B cell (primary cell): ENCODE measurements around the gene FHL1. TPM values are rescaled to one million over a fixed set of nuclear protein-coding genes. Genes with fewer than 3 reads are reported as not detected.

Experiments
- ATAC-seq: fragments of 200-7000 bp; cut with Tn5 transposase; one replicate; pipeline ENCODE4 v1.10.0; 2021; ENCODE audit warnings: low read depth, mild to moderate bottlenecking, moderate number of reproducible peaks, moderate library complexity
- CTCF ChIA-PET: fragments of 350-600 bp; sonication (Branson Sonifier 250); formaldehyde crosslinking; loops from one replicate; lab custom pipeline; 2021; ENCODE audit warnings: antibody characterized with exemption, inconsistent platforms; lab: Charles Lee
- POLR2A ChIA-PET: fragments of 350-600 bp; sonication (Branson Sonifier 250); formaldehyde crosslinking; loops from one replicate; lab custom pipeline; 2021; ENCODE audit warnings: antibody characterized with exemption; lab: Charles Lee
- DNase-seq: peaks from one replicate; pipeline ENCODE4 v3.0.0; 2013
- H2AFZ ChIP-seq: 2 replicates; pipeline ENCODE4 v1.6.1; 2012; ENCODE audit warnings: mild to moderate bottlenecking, low read depth, low read length; ENCODE audit not compliant: insufficient read depth, poor library complexity, severe bottlenecking
- H3K27ac ChIP-seq, 2 donors: 1 replicate in 1 of 2; 2 replicates in 1 of 2; pipeline ENCODE4 v1.5.1; 2012 to 2013; ENCODE audit warnings: low read length in 2 of 2, mild to moderate bottlenecking in 2 of 2, moderate library complexity in 1 of 2
- H3K27me3 ChIP-seq, 4 experiments: fragments of 200-600 bp in 1 of 4; sonication (generic) in 1 of 4; replicated peaks in 1 of 4; 1 replicate in 2 of 4; 2 replicates in 2 of 4; pipeline versions ENCODE4 v1.6.1 to v1.7.0; 2013 to 2016; ENCODE audit warnings: low read length in 3 of 4, mild to moderate bottlenecking in 2 of 4, mixed read lengths in 1 of 4, moderate library complexity in 1 of 4; ENCODE audit not compliant: insufficient read depth in 4 of 4, control insufficient read depth in 3 of 4; ENCODE audit errors: control extremely low read depth in 1 of 4
- H3K36me3 ChIP-seq, 2 experiments: replicated peaks in 1 of 2; 1 replicate in 1 of 2; 2 replicates in 1 of 2; pipeline versions ENCODE4 v1.6.1 to v1.7.1; 2013; ENCODE audit warnings: low read length in 1 of 2; ENCODE audit not compliant: insufficient read depth in 2 of 2, control insufficient read depth in 1 of 2; ENCODE audit errors: control extremely low read depth in 1 of 2, extremely low read depth in 1 of 2
- H3K4me1 ChIP-seq, 2 donors: fragments of 200-600 bp in 1 of 2; sonication (generic) in 1 of 2; 1 replicate in 1 of 2; 2 replicates in 1 of 2; pipeline versions ENCODE4 v1.5.1 to v1.6.1; 2013 to 2017; ENCODE audit warnings: low read length in 2 of 2; ENCODE audit not compliant: control insufficient read depth in 2 of 2, insufficient read depth in 2 of 2
- H3K4me2 ChIP-seq: replicated peaks from 2 replicates; pipeline ENCODE3; 2012; ENCODE audit warnings: mild to moderate bottlenecking, low read depth, low read length; ENCODE audit not compliant: poor library complexity, severe bottlenecking
- H3K4me3 ChIP-seq, 5 experiments: fragments of 200-600 bp in 1 of 5; sonication (generic) in 1 of 5; 1 replicate in 3 of 5; 2 replicates in 2 of 5; pipeline versions ENCODE4 v1.5.1 to v1.7.0; 2011 to 2016; ENCODE audit warnings: low read length in 4 of 5, mild to moderate bottlenecking in 4 of 5, low read depth in 2 of 5, control low read depth in 1 of 5, moderate library complexity in 1 of 5; ENCODE audit not compliant: insufficient read depth in 1 of 5; ENCODE audit errors: control extremely low read depth in 1 of 5, extremely low read depth in 1 of 5
- H3K79me2 ChIP-seq: fragments of 200-600 bp; sonication (generic); one replicate; pipeline ENCODE4 v1.6.0; 2016; ENCODE audit warnings: low read length; ENCODE audit not compliant: control insufficient read depth, insufficient read depth
- H3K9ac ChIP-seq: fragments of 200-600 bp; sonication (generic); 2 replicates; pipeline ENCODE4 v1.6.1; 2017; ENCODE audit warnings: mild to moderate bottlenecking, low read length, moderate library complexity
- H3K9me3 ChIP-seq, 3 donors: one replicate each; pipeline versions ENCODE4 v1.6.1 to v1.7.1; 2013; ENCODE audit warnings: low read length in 2 of 3; ENCODE audit not compliant: control insufficient read depth in 2 of 3, insufficient read depth in 1 of 3; ENCODE audit errors: control extremely low read depth in 1 of 3
- H4K20me1 ChIP-seq: 2 replicates; pipeline ENCODE4 v1.6.0; 2012; ENCODE audit warnings: mild to moderate bottlenecking, low read length; ENCODE audit not compliant: insufficient read depth, control insufficient read depth, poor library complexity, severe bottlenecking
- H3K27ac Mint-ChIP-seq: one replicate; pipeline ENCODE4 v1.8.0; 2021; ENCODE audit warnings: mixed read lengths
- H3K27me3 Mint-ChIP-seq: one replicate; pipeline ENCODE4 v1.8.0; 2021; ENCODE audit warnings: mixed read lengths
- H3K4me1 Mint-ChIP-seq: one replicate; pipeline ENCODE4 v1.8.0; 2021; ENCODE audit warnings: mixed read lengths
- H3K4me3 Mint-ChIP-seq: one replicate; pipeline ENCODE4 v1.8.0; 2021; ENCODE audit warnings: mixed read lengths
- H3K9me3 Mint-ChIP-seq: one replicate; pipeline ENCODE4 v1.8.0; 2022; ENCODE audit warnings: mixed read lengths; ENCODE audit not compliant: insufficient read depth
- EZH2 ChIP-seq: IDR thresholded peaks from 2 replicates; pipeline ENCODE4 v1.6.1; 2012; ENCODE audit warnings: borderline replicate concordance, low read depth, mild to moderate bottlenecking, moderate library complexity, low read length; ENCODE audit not compliant: insufficient read depth, poor library complexity, severe bottlenecking
- WGBS: methylation state at CpG from one replicate; pipeline ENCODE4 v1.1.5; 2013; ENCODE audit warnings: missing lambda C conversion rate; ENCODE audit not compliant: insufficient coverage; 5-methylcytosine and 5-hydroxymethylcytosine counted together
- intact Hi-C: fragments of 100-400 bp; cut with micrococcal nuclease; formaldehyde crosslinking; loops from one replicate; pipeline ENCODE4 v1.10.0; 2022
- polyA plus RNA-seq: library from polyadenylated mRNA; depleted of rRNA; stranded (reverse); fragments of >200 nt; gene quantifications from 2 replicates; pipeline ENCODE4 v1.2.3, GENCODE V29; 2012
- total RNA-seq, 2 donors: library from RNA; stranded (reverse); fragments of 120-200 nt in 1 of 2; gene quantifications; 1 replicate in 1 of 2; 2 replicates in 1 of 2; pipeline versions ENCODE4 v1.2.3 to v1.2.4, GENCODE V29; 2013 to 2022
- TF ChIP-seq, protein P1 (sequence below): fragments of 200-600 bp; IDR thresholded peaks from one replicate; pipeline ENCODE4 v1.8.0; 2022; ENCODE audit warnings: antibody characterized with exemption, mild to moderate bottlenecking

FHL1 gene
- total and polyA plus RNA-seq, 2 donors (not counting 1 experiment from before 2014, with no cell fraction given): 6.7 to 8.0 TPM

DNA sequence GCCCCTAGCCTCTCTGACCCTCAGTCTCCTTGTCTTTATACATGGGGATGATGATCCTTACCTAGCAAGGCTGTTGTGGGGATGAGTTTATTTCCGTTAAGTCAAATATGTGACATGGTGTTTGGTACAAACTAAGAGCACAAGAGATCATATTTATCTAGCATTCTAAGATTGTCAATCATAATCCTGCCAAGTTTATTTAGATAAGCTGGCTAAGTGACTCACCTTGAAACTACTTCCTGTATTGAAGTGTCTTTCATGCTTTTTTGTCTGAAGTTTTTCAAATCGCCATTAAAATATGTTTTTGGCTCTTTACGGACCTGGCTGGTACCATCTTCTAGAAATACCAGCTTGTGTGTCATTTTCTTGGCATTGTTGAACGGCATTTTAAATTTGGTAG is 73.2 kb downstream of the FHL1 start:
- TF ChIP-seq EZH2: no peak
- TF ChIP-seq, protein P1, sequence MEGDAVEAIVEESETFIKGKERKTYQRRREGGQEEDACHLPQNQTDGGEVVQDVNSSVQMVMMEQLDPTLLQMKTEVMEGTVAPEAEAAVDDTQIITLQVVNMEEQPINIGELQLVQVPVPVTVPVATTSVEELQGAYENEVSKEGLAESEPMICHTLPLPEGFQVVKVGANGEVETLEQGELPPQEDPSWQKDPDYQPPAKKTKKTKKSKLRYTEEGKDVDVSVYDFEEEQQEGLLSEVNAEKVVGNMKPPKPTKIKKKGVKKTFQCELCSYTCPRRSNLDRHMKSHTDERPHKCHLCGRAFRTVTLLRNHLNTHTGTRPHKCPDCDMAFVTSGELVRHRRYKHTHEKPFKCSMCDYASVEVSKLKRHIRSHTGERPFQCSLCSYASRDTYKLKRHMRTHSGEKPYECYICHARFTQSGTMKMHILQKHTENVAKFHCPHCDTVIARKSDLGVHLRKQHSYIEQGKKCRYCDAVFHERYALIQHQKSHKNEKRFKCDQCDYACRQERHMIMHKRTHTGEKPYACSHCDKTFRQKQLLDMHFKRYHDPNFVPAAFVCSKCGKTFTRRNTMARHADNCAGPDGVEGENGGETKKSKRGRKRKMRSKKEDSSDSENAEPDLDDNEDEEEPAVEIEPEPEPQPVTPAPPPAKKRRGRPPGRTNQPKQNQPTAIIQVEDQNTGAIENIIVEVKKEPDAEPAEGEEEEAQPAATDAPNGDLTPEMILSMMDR: no peak
- Histone ChIP-seq H3K4me3 (no peak overlapping the region), H3K4me1 (peaks cover 2 to 4% of the 10 kb centered on the region in 2 donors), H3K36me3 (peaks cover 0 to 42% of the 10 kb centered on the region in 2 experiments), H3K79me2 (no peaks in the 10 kb centered on the region), H3K9ac (no peak overlapping the region), H3K27me3 (no peaks in the 10 kb centered on the region), H2AFZ (no peak overlapping the region), H3K27ac (no peak overlapping the region), H4K20me1 (no peaks in the 10 kb centered on the region), H3K9me3 (no peaks in the 10 kb centered on the region), H3K4me2 (no peak overlapping the region)
- no peak for ATAC-seq
- DNase-seq: no peak
- POLR2A ChIA-PET: no interaction called here
- Mint-ChIP-seq H3K27ac (no peak overlapping the region), H3K4me3 (no peak overlapping the region), H3K27me3 (no peaks in the 10 kb centered on the region), H3K4me1 (peaks cover 3% of the 10 kb centered on the region), H3K9me3 (no peaks in the 10 kb centered on the region)
- intact Hi-C loops: no loop called here
- CTCF ChIA-PET: no interaction called here
- WGBS: no CpG with 5 or more reads among the region's 4 CpGs

DNA sequence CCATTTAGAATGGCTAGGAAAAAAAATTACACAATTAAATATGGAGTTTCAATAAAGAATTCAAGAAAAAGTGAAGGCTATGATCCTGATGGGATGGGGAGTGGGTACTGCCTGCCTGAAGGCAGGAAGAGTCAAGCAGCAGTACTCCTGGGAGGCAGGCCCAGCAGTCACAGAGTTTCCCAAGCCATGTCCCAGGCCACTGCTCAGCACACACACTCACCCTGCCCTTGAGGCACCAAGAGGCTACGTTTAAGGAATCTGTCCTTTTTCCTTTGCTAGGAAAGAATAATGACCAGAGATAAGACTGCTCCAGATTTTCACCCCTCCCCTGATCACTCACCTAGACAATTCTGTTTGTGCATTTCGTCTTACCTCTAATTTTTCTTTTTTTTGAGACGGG is 73.6 kb downstream of the FHL1 start:
- 100% methylated on average over 3 of the region's 3 CpGs for WGBS
- Mint-ChIP-seq H3K27me3 (no peaks in the 10 kb centered on the region), H3K4me1 (peaks cover 7% of the 10 kb centered on the region), H3K4me3 (no peak overlapping the region), H3K27ac (no peak overlapping the region), H3K9me3 (no peaks in the 10 kb centered on the region)
- H3K4me1 ChIP-seq: peaks cover 4 to 6% of the 10 kb centered on the region in 2 donors
- DNase-seq (no peak), ATAC-seq (no peak)
- no peaks in the 10 kb centered on the region for H3K9me3 ChIP-seq
- no peaks in the 10 kb centered on the region for H3K27me3 ChIP-seq
- H3K79me2 ChIP-seq: no peaks in the 10 kb centered on the region
- peaks cover 0 to 44% of the 10 kb centered on the region in 2 experiments for H3K36me3 ChIP-seq
- POLR2A ChIA-PET: no interaction called here
- H3K27ac ChIP-seq: no peak overlapping the region
- no peak for TF ChIP-seq EZH2
- TF ChIP-seq, protein P1: no peak
- no peak overlapping the region for H3K4me2 ChIP-seq
- H3K4me3 ChIP-seq: no peak overlapping the region
- CTCF ChIA-PET: no interaction called here
- no peak overlapping the region for H2AFZ ChIP-seq
- no peaks in the 10 kb centered on the region for H4K20me1 ChIP-seq
- intact Hi-C loops: no loop called here
- no peak overlapping the region for H3K9ac ChIP-seq
